ENCODE data around the gene ATP1A3.
"Not testable (repeated sequence)": the region's sequence is repeated elsewhere in the genome, so short reads cannot be mapped to it uniquely, and the experiment has no call there.

Gene ATP1A3

DNA sequence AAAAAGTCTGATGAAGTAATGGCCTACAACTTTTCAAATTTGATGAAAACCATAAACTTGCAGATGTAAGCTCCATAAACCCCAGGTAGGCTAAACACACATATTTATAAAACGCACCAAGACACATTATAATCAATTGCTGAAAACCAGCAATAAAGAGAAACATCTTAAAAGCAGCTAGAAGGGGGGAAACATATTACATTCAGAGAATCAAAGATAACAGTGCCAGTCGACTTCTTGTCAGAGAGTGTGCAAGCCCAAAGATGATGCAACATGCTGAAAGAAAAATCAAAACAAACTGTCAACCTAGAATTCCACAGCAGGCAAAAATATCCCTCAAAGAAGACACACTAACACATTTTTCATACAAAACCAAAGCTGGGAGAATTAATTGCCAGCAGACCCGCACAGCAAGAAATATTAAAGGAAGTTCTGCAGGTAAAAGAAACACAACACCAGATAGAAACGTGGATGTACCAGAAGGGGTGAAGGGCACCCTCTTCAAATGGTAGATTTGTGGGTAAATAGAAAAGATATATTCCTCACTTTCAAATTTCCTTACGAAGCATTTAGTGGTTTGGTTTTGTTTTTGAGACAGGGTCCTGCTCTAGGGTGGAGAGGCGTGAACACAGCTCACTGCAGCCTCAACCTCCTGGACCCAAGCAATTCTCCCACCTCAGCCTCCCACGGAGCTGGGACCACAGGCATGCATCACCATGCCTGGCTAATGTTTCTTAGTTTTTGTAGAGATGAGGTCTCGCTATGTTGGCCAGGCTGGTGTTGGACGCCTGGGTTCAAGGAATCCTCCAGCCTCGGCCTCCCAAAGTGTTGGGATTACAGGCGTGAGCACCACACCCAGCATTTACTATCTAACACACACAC, 16.5 kb upstream of the ATP1A3 start:
- DNase-seq, result no peak

DNA sequence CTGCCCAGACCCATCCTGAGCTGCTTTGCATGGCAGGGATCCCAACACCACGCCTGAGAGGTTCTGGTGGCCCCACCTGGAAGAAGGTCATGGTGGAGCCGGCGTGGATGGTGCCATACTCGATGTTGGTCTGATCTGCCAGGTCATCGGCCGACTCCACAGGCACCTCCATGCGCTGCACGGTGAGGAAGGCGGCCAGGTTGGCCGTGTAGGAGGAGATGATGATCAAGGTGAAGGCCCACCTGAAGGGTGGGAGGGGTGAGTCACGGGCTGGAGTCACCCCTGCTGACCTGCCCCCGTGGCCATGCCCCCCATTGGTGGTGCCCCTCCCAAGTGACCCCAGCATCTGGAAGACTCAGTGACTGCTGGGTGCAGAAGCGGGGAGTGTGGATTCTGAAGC, 12.5 kb upstream of the ATP1A3 start:
- no peak for DNase-seq

DNA sequence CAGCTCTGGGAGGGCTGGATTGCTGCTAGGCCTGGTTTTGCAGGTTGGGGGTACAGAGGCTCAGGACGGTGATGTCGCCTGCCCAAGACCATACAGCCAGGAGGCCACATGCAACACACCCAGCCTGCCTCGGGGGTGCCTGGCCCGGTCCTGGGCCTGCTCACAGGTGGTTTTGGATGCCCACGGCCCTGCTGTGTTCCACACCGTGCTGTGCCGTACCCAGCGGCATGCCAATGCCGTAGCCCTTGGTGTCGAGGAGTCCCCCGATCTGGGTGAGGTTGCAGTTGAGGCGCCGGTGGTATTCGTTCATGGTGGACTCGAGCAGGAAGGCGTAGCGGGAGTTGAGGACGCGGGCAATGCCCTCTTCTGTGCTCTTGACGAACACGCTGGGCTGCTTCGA, 11.5 kb upstream of the ATP1A3 start:
- DNase-seq, result no peak

DNA sequence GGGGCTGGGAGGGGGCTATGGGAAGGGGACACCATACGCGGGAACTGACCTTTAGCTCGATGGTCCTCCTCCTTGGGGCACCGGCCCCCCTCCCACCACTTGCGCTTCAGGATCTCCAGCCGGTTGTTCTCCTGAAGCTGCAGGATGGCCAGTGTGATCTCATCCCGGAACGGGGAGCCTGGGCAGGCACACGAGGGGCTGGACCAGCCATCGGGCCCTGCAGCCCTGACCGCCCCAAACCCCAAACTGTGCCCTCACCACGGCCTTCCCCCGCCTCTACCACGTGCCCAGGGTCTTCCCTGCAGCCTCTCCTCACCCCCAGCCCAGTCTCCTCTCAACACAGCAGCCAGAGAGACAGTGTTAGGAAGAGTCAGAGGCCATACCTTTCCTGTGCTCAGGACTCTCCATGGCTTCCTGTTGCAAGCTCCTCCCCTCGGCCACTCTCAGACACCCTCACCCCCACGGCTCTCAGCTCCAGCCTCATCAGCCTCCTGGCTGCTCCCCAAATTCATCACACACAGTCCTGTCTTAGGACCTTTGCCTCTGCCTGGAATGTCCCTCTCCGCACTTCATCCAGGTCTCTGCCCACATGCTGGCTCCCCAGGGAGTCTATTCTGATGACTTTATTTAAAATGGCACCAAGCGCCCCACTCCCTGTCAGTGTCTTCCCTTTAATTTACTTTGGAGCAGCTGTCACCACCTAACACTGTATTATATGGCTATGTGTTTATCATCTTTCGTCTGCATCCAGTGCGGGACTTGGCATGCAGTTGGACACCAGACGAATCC, 9.7 kb upstream of the ATP1A3 start:
- no peak for DNase-seq

DNA sequence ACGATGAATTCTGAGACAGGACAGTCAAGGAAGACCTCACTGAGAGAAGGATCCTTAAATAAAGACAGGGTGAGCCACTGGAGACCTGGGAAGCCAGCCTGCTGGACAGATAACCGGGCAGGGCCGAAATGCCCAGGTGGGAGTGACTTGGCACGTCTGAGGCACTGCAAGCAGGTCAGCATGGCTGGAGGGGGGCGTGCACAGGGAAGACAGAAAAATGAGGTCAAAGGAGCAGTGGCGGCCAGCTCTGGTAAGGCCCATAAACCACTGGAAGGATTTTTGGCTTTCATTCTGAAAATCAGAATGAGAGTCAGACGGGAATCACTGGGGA, 5.8 kb upstream of the ATP1A3 start:
- no peak for DNase-seq

DNA sequence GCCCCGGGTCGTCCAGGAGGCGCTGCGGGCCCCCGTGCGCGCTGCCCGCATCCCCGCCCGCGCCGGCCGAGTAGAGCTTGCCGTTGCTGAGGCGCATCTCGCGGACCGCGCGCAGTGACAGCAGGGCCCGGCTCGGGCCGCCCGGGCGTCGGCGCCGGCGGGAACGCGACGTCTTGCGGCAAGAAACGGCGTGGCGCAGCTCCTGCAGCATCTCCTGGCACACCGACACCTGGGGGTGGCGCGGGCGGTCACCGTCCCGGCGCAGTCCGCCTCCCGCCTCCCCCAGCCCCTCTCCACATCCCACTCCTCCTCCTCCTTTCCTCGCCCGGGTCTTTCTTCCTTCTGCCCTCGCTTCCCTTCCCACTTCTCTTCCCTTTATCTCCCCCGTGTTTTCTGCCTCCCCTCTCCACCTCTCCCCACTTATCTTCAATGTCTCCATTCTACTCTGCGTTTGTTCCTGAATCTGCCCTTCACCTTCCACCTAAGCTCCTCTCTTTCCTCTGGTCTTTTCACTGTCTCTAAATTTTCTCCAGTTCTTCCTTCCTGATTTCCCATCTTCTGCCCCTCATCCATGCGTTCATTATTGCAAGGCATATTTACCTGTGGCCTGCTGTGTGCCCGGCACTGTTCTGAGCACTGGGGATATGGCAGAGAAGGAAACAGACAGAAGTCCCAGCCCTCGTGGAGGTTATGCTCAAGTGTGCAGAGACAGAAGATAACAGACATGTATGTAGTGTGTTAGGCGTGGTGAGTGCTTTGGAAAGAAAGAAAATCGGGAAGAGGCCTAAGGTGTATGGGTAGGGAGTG, 5.2 kb upstream of the ATP1A3 start:
- DNase-seq, result peak; percentile 3

DNA sequence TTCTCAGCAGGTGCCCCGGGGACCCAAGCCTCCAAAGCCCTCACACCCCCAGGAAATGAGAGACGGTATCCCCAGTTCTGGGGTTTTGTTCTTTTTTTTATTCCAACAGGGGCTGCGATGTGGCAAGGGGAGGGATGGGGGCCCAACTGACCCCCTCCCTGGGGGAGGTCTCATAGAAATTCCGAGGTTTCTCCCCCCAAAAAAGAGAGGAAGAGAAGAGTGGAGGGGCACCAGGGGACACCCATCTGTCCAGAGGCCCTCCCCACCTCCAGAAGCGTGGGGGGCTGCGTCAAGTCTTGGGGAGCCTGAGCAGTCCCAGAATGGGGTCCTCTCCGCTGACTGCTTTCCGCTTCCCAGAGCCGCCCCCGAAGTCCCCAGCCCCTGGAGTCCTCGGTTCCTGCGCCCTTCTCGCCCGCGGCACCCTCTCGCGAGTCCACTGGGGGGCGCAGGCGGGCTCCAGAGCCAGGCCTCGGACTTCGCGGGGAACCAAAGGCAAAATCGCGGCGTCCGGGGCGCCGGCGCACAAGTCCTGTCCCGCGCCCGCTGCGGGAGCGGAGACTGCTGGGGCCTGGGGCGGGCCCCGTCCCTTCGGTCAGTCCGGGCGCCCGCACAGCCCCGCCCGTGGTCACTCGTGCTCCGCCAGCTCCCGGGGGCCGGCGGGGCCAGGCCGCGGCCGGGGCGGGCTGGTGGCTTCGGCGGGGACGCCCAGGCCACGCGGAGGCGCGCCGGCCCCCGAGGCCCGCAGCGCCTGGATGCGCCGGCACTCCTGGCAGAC, 4.4 kb upstream of the ATP1A3 start:
- DNase-seq, result peak; percentile 64

DNA sequence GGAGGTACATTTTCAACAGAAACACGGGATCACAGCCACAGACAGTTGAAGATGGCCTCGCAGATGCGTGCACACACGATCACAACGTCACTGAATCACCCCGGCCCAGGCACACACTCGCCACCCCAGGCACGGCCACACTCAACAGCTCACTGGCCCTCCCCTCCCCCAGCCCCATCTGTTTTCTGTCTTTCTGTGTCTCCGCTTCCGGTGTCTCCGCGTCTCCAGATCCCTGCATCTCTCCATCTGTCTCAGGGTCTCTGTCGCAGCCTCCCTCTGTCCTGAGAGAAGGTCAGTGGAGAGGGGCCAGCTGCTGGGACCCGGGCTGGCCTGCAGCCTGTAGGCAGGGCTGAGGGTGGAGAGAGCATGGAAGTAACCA, 3.8 kb upstream of the ATP1A3 start:
- DNase-seq, result peak; percentile 9

DNA sequence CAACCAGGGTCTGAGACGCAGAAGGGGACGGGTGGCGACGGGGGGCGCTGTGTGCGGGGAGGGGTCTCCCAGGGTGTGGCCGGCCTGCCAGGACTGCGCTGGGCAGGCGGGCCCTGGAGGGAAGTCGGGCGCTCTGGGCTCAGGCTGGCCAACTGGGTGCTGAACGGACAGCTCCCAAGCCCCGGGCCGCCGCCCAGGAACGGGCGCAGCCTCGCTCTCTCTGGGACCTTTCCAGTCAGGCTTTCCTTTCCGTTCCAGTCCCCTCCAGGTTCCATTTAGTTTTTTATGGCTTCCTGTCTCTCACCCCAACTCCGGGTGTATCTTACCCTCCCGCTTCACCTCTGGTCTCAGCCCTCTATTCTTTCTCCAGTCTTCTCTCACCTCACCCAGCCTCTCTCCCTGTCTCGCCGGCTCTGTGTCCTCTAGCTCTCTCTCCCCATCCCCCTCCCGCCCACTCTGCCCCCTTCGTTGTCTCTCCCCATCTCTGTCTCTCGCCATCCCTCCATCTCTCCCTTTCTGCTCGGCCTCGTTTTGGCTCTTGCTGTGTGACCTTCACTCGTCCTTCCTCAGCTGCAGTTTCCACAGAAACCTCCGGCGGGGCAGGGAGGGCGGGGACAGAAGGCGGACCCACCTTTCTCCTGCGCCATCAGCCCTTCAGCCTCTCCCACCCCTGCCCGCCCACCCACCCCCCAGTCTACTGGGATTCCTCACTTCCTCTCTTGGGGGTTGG, 3.3 kb upstream of the ATP1A3 start:
- no peak for DNase-seq

DNA sequence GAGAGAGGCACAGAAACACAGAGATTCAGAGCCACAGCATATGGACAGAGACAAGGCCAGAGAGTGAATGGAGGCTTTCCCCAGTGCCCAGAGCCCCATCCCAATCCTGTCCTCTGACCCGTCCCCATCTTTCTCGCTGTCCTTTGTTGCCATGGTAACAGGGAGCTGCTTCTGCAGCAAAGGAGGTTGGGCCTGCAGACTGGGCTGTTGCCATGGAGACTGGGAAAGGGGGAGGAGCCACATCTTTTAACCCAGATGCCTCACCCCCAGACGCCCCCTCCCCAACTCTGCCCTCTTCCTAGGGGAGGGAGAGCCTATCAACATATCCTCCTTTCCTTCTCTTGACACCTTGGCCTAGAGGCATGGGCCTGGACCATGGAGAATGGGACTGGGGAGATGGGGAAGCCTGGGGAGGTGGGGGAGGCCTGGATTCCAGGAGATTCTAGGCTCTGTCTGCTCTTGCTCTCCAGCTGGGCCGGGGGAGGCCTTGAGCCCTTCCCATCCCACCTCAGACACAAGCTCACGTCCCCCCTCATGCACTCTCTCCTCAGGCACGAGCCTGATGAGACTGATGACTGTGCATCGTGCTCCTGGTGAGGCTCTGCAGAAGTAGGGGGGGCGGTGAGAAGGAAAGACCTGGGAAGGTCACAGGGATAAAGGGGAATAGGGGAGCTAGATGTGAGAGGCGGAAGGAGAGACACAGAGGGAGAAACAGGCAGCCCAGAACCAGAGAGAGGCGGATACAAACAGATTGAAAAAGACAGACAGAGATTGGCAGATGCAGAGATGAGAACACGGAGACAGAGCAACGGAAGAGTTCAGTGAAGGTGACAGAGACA, 2.1 kb upstream of the ATP1A3 start:
- peak; percentile 65 for DNase-seq

DNA sequence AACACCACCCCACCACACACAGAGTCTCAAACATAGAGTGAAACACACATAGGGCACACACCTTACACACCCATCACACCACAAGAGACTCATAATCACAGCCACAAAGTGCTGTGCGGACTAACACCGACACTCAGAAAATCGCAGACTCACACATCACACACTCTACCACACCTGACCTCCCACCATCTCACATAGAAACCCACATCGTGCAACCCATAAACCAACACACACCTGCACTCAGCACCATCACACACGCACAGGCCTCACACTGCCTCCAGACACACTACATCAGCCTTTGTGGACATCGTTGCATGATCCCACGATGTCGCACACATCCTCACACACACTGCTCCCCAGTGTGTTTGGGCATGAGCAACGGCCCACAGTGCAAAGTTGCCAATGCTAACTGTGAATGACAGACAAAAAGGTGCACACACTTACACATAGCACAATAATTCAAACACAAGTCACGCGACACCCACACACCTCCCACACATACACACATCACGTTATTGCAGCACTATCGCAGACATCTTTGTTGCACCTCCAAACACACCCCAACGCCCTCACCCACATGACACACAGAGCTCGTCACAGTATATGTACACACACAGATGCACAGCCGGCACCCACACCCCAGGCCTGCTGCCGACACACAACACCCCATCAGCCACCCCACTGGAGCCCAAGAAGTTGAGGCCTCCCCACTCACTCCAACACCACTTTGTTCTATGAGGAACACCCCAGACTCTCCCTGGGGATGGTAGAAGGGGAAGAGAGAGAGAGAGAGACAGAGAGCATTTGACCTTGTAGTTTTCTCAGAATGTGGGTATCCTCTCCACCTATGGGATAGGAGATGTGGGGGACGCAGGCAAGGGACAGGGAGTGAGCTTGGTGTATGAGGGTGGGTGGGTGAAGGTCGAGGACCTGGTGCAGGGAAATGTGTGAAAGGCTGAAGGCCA, 1.2 kb upstream of the ATP1A3 start:
- DNase-seq, result no peak

DNA sequence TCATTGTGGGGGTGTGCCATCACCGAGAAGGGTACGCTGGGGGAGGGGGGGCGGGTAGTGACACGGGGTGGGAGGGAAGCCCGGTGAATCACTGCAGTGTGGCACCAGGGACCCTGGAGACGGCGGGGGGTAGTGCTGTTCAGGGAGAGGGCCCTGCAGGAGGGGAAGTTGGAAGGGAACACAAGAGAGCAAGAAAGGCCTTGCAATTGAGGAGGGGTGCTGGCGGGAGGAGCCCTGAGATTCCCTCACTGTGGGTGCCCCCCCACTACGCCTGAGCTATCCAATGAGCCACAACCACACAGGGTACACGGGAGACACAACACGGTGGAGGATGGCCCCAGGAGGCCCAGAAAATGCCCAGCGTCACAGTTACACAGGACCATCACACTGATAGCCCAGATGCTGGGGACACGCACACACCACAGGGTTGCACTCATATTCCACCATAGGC, 516 bp upstream of the ATP1A3 start:
- peak; percentile 27 for DNase-seq

DNA sequence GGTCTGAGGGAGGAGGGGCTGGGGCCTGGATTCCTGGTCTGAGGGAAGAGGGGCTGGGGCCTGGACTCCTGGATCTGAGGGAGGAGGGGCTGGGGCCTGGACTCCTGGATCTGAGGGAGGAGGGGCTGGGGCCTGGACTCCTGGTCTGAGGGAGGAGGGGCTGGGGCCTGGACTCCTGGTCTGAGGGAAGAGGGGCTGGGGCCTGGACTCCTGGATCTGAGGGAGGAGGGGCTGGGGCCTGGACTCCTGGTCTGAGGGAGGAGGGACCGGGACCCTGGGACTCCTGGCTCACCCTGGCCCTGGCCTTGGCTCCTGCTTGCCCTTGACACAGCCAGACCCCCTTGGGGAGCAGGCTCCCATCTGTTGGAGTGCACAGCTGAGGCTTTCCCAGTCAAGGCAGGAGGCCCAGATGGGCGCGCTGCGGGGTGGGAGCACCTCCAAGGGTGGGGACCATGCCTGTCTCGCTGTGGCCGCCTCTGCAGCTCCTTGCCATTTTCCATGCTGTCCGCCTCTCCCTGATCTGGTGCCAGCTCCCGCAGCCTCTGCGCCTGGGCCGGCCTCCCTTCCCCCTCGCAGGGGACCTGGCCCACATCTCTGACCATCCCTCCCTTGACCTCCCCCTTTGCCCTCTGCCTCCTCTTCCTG, 2.0 kb downstream of the ATP1A3 start:
- not testable (repeated sequence) for DNase-seq

DNA sequence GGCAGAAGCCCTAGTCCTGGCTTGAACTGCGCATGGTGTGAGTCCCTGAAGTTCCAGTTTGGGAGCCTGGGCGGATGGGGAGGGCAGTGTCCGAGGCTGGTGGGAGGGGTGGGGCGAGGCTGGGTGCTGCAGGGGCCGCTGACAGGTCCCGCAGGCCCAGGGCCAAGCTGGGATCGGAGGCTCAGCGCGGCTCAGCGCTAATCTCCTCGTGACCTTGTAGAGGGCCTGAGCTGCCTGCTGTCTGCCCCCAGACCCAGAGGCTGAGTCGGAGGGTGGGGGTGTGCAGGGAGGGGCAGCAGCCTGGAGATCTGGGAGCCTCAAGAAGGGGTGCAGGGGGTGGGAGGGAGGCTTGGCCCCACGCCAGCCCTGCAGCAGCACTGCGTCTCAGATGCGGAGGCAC, 3.0 kb downstream of the ATP1A3 start:
- DNase-seq, result no peak

DNA sequence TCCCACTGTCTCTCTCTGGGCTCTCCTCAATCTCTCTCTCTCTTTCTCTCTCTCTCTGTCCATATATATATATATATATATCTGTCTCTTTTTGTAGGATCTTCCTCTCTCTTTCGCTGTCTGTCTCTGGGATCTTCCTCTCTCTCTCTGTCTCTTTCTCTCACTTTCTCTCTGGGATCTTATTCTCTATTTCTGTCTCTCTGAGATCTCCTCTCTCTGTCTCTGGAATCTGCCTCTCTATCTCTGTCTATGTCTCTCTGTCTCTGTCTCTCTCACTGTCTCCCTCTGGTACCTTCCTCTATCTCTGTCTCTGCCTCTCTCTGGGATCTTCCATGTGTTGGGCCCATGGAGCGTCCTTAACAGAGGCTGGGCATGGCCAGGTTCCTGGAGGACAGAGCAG, 3.4 kb downstream of the ATP1A3 start:
- no peak for DNase-seq

DNA sequence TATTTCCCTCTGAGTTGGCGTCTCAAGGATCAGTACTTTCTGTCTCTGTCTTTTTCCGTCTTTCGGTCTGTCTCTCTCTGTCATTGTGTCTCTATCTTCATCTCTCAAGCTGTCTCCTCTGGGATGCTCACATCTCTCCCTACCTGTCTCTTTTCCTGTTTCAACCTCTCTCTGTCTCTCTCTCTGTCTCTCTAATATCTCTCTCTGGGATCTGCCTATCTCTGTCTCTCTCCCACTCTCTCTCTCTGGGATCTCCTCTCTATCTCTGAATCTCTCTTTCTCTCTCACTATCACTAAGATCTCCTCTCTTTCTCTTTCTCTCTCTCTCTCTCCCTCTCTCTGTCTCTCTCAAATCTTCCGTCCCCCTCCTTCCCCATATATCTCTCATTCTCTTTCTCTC, 4.0 kb downstream of the ATP1A3 start:
- DNase-seq, result no peak

DNA sequence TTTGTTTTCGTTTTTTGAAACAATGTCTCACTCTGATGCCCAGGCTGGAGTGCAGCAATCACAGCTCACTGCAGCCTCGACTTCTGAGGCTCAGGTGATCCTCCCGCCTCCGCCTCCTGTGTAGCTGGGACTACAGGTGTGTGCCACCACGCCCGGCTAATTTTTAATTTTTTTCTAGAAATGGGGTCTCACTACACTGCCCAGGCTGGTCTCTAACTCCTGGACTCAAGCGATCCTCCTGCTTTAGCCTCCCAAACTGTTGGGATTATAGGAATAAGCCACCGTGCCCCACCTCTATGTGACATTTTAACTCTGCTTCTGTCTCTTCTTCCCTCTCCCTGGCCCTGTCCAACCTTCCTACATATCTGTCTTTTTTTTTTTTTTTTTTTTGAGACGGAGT, 5.1 kb downstream of the ATP1A3 start:
- DNase-seq, result no peak

DNA sequence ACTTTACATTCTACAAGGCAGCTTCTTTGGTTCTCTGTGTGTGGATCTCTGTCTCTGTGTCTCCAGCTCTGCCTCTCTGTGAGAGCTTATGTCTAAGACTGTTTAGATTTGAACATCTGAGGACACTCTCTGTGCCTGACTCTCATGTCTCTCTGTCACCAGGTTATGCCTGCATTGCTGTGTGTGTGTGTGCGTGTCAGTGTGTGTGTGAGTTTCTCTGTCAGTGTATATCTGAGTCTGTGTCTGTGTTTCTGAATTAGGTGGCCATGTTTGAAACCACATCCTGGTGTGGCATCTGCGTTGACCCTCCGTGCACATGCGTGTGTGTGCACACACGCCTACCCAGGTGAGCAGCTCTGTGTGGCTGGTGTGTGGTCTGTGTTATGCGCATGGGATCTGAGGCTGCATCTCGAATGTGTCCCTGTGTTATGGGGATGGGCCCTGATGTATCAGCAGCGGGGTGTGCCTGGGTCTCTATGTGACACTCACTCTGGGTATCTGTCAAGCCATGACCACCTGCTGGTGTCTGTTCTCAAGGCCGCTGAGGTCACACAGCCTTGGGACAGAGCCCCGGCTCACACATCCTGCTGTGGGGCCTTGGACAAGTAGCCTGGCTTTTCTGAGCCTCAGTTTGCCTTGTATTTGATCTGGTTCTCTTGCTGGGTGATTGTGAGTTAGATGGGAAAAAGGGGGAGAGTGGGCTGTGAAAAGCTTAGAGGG, 6.7 kb downstream of the ATP1A3 start:
- no peak for DNase-seq

DNA sequence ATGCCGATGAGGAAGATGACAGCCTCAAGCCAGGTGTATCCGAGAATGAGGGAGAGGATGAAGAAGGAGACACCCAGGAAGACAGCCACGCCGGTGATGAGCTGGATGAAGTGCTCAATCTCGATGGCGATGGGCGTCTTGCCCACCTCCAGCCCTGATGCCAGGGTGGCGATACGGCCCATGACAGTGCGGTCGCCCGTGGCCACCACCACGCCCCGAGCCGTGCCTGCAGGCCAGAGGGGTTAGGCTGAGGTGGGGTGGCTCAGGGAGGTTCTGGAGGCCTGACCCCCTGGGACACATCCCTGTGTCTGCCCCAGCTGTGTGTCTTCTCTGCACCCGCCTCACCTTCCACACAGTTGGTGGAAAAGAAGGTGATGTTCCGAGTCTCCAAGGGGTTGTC, 9.1 kb downstream of the ATP1A3 start:
- DNase-seq, result no peak

All from COR-L47 (cell line).